ENCODE measurements around the gene SLC16A12.

The SLC16A12 gene

DNA sequence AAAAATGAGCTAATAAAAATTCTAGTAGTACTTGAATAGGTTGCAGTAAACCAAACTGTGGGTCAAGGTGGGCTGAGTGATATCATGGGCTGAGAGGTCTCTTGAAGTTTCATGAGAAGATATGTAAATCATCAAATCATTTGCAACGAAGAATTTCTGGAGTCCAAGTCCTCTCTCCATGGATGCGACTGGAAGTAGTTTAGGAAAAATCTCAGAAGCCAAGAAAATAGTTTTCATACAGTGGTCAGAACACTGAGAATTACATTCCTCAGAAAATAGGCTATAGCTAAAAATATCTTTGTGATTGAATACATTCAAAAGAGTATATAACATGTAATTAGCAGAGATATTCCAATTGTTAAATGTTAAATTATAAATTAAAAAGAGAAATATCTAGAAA, 146.6 kb downstream of the SLC16A12 start:
- DNase-seq, result no peak

DNA sequence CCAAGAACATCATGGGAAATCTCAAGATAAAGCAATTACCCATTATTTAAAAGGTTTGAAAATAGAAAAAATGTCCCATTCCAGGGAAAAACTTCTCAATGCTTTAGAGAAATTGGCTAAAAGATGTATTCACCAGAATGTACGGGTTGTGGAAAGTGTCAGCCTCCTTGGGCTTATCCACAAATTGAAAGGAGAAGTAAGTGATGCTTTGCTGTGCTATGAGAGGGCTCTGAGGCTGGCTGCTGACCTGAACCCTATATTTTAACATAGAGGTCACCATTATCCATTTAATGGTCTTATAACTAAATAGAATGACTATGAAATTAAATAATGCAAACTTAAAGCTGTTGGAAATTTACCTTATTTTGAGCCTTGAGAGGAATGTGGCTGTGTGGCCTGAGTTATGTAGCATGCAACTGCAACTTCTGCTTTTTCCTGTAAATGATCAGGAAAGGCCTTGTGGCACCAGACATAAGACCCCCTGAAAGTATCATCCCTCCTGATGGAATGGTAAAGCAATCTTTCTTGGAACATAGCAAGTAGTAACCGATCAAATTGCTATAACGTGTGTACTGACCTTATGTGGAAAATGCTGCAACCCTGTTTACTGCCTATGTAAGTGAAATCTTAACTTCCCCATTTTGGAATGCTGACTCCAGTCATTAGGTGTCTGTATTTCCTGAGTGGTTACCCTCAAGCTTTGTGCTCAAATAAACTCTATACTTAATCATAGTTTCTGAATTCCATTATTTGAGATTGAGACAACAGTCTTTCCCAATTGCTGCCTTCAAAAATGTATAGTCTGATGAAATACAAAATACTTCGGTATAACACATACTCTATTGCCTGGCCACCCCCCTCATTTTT, 150.7 kb downstream of the SLC16A12 start:
- no peak for DNase-seq

DNA sequence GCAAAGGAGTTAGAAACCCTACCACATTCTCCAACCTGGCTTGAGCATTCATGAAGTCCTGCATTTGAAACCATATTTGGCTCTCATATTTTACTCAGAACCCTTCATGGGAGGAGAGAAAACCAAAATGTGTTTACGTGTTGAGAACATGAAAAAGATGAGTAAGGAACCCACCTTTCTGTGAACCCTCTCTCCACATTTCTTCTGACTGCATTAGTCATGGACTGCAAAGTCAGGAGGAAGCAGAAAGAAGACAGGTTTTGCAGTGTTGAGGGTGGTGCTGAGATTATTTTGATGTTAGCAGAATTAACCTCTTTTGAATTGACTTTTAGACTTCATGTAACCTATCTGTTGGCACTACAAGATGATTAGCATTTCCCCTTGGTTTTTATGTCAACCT, 152.6 kb downstream of the SLC16A12 start:
- no peak for DNase-seq
